Stimulated activated CD8-positive, alpha-beta memory T cell treated with anti-CD3 and anti-CD28 coated beads, Interleukin-12 subunit alpha, Interleukin-12 subunit beta, amount 100 ng/mL, for 24 hours (primary cell): ENCODE data around the gene TTC13.
A peak's percentile ranks its signal among the peaks of the same experiment; 100 is the strongest.

Source experiments
- DNase-seq: peaks from one replicate; pipeline ENCODE4 v3.0.0-alpha.2; 2020; ENCODE audit errors: extremely low read depth

TTC13 gene

GRCh38 chr1:230950404-230950803 is 28.3 kb downstream of the TTC13 start:
- no peak for DNase-seq

- DNase-seq, result no peak
Measured at GRCh38 chr1:230948903-230949302, 29.8 kb downstream of the TTC13 start.

- DNase-seq, result no peak
Measured at GRCh38 chr1:230948301-230948700, 30.4 kb downstream of the TTC13 start.

- no peak for DNase-seq
Measured at GRCh38 chr1:230943048-230943593, 35.5 kb downstream of the TTC13 start.

GRCh38 chr1:230940848-230941247 is 37.8 kb downstream of the TTC13 start:
- DNase-seq, result no peak

DNA sequence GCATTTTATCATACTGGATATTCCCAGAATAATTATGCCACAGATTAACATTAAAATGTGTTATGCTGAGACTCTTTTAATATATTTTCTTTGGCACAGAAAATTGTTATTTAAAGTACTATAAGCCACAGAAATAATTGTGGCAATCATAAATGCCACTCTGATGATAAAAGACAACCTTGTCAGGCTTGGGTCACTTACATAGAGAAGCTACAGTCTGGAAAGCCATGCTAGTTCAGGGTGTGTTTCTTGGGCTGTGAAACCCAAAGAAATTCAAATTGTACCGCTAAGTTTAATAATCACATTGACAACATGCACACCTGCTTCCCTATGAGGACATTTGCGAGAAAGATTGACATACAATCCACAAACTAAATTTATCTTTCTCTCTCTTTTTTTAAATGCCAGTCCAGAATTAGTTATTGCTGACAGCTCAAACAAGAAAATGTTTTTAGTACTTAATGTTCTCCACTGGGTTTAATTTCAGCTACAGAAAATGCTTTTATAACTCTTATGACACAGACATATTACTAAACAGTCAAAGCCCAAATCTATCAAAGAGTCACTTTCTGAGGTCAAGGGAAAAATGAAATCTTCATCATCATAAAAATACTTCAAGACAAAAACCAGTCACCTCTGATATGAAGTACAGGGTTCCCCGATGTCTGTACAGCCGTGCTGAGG is 38.7 kb downstream of the TTC13 start:
- no peak for DNase-seq

DNA sequence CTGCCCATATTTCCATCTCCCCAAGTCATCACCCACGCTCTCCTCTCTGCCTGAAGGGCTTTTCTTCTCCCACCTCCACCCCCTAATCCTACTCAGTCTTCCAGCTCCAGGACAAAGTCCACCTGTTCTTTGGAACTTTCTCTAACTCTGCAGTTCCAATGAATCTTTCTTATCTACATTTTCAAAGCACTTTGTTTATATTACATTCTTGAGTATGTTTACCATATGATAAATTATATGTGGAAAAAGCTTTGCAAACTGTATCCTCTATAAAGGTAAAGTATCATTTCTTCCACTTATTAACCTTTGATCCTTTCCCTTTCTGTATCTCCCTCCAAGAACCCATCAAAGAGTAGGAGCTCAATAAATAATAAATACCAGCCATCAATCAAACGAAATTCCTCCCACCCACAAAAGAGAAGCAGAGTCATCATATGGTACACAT is 39.7 kb downstream of the TTC13 start:
- DNase-seq, result no peak

GRCh38 chr1:230937371-230937770 is 41.3 kb downstream of the TTC13 start:
- DNase-seq, result no peak

- DNase-seq, result no peak
Measured at GRCh38 chr1:230936475-230936874, 42.2 kb downstream of the TTC13 start.

DNA sequence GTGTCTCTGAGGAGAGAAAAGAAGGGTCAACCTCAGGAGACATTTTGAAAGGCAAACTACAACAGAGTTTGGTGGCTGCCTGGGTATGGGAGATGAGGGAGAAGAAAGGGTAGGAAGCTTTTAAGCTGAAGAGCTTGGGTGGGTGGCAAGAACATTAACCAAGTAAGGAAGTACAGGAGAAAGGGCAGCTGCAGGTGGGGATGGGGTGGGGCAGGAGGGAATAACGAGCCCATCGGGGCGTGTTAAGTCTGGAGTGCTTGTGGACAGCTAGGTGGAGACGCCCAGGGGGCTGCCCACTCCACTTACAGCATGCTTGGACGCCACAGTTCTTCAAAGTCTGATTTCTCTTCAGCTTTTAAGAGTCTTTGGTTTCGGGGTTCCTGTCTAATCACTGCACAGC is 42.8 kb downstream of the TTC13 start:
- DNase-seq, result no peak

DNA sequence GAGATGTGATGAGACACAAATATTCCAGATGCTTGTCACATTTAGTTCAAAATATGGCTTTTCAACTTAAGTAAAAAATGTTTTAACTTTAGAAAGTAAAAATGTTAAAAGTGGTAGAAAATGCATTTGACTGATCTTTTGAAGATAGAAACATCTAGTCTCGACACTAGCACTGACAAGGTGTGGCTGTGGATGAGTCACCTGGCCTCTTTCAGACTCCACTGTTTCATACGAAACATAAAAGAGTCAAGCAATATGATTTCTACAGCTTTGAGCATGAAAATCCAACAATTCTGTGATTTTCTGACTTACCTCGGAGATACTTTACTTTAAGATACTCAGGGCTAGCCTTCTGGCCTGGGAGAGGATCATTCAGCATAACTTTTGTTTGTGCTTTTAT is 47.7 kb downstream of the TTC13 start:
- DNase-seq, result no peak

DNA sequence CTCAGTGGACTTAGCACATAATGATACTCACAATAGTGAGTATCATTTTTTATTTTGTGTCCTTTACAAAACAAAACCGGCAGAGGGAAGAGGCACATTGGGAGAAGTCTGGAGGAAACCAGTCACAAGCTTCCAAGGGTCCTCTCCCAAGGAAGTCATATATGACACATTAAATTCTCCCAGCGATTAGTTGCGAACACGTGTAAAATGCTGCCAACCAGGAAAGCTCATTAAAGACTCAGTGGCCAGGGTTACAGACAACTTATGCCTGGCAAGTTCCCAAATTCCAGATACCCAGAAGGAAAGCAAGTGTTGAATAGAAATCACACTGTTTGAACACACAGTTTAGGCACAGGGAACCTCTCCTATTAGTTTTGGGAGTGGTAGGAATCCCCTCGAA is 52.5 kb downstream of the TTC13 start:
- DNase-seq, result no peak

GRCh38 chr1:230925608-230926007 is 53.1 kb downstream of the TTC13 start:
- DNase-seq, result no peak

GRCh38 chr1:230923176-230923575 is 55.5 kb downstream of the TTC13 start:
- DNase-seq, result no peak

DNA sequence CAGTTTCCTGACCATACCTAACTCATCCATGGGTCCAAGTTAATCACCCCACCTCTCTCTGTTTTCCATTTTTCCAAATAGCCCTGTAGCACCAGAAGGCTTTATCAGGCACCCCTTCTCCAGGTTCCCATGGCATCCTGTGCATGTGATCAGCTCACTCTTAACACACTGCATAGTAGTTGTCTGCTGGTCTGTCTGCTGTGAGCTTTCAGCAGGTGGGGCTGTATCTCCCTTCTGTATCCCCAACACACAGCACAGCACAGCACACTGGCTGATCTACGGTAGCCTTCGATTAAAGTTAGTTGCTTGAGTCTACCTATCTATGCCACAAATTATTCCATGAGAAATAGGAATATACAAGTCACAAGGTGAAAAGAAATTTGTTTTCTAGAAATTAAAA is 56.0 kb downstream of the TTC13 start:
- DNase-seq, result no peak

- DNase-seq, result no peak
Measured at GRCh38 chr1:230919207-230919606, 59.5 kb downstream of the TTC13 start.

GRCh38 chr1:230917284-230918135 is 61.2 kb downstream of the TTC13 start:
- peak; percentile 42 for DNase-seq

DNA sequence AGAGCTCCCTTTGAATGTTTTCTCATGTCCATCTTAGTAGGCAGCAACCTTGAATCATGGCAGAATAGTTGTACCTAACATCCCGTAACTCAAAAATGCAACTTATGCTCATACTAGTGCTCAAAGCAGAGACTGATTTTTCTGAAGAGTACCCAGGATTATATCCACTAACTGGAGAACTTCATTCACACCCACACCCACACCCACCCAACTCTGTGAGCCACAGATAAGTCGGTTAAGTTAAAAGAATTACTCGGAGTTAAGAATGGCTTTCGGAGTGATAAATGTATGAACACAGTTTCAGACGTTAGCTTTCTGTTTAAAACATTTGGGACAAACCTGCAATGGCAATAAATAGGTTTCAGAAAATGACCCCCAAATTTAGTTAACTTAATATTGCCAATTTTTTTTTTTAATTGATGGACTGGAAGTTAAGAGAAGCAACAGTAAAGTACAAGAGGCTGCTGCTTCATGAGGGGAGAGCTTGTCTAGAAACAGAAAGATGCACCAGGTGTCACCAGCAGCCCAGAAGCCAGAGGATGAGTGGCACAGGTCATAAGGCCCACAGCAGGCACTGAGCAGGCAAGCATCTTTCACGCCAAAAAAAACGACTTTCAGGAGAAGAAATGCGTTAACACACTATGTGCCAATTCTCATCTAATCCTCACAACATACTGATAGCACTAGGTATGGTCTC is 61.9 kb downstream of the TTC13 start:
- no peak for DNase-seq

GRCh38 chr1:230915078-230915477 is 63.6 kb downstream of the TTC13 start:
- no peak for DNase-seq

- no peak for DNase-seq
Measured at GRCh38 chr1:230913496-230913895, 65.2 kb downstream of the TTC13 start.

- DNase-seq, result no peak
Measured at GRCh38 chr1:230910755-230911117, 67.9 kb downstream of the TTC13 start.

GRCh38 chr1:230909974-230910754 is 68.5 kb downstream of the TTC13 start:
- no peak for DNase-seq
